Kidney glomerular epithelial cell (primary cell): Measurements from ENCODE around the gene TRIM15.
"Not testable (repeated sequence)": the region's sequence is repeated elsewhere in the genome, so short reads cannot be mapped to it uniquely, and the experiment has no call there.

Experiments
- DNase-seq: peaks from one replicate; lab custom pipeline; 2025; lab: John Stamatoyannopoulos, UW

TRIM15 gene

GRCh38 chr6:30163090-30163917 lies at the start of gene TRIM15:
Gene TRIM15 (plus strand): TSS chr6:30163546. CDS start chr6:30163685, 139 bp downstream.
- DNase-seq = no peak

GRCh38 chr6:30113841-30114240 lies 49.5 kb upstream of the TRIM15 start:
- no peak for DNase-seq

- no peak for DNase-seq
Measured at GRCh38 chr6:30116724-30117123, 46.6 kb upstream of the TRIM15 start.

GRCh38 chr6:30118691-30119090 lies 44.7 kb upstream of the TRIM15 start:
- not testable (repeated sequence) for DNase-seq

- no peak for DNase-seq
Measured at GRCh38 chr6:30121446-30122366, 41.6 kb upstream of the TRIM15 start.

- DNase-seq = no peak
Measured at GRCh38 chr6:30122515-30122914, 40.8 kb upstream of the TRIM15 start.

GRCh38 chr6:30127238-30128093 lies 35.9 kb upstream of the TRIM15 start:
- no peak for DNase-seq

GRCh38 chr6:30129265-30130178 lies 33.8 kb upstream of the TRIM15 start:
- DNase-seq = no peak

GRCh38 chr6:30130179-30130679 lies 33.1 kb upstream of the TRIM15 start:
- no peak for DNase-seq

GRCh38 chr6:30130887-30131862 lies 32.2 kb upstream of the TRIM15 start:
- peak; percentile 50 for DNase-seq

- no peak for DNase-seq
Measured at GRCh38 chr6:30131947-30132497, 31.3 kb upstream of the TRIM15 start.

GRCh38 chr6:30135147-30135546 lies 28.2 kb upstream of the TRIM15 start:
- DNase-seq = no peak

GRCh38 chr6:30135757-30136156 lies 27.6 kb upstream of the TRIM15 start, which contains the start of gene TRIM40:
Gene TRIM40 (plus strand): TSS chr6:30136140. CDS start chr6:30137037, 897 bp downstream.
- no peak for DNase-seq

- no peak for DNase-seq
Measured at GRCh38 chr6:30136570-30137286, 26.6 kb upstream of the TRIM15 start.

- DNase-seq = not testable (repeated sequence)
Measured at GRCh38 chr6:30140240-30140639, 23.1 kb upstream of the TRIM15 start.

- DNase-seq = no peak
Measured at GRCh38 chr6:30142665-30143064, 20.7 kb upstream of the TRIM15 start.

- DNase-seq = no peak
Measured at GRCh38 chr6:30143780-30144179, 19.6 kb upstream of the TRIM15 start.

GRCh38 chr6:30144811-30145210 lies 18.5 kb upstream of the TRIM15 start:
- no peak for DNase-seq
